Naive thymus-derived CD4-positive, alpha-beta T cell (primary cell): ENCODE measurements around the gene CLOCK. TPM values are rescaled to one million over a fixed set of nuclear protein-coding genes. Genes with fewer than 3 reads are reported as not detected.

ENCODE experiments used
- ATAC-seq: fragments of 150-1000 bp; cut with Tn5 transposase; 2 replicates; pipeline ENCODE4 v1.10.0; 2021; ENCODE audit warnings: mild to moderate bottlenecking, moderate library complexity
- CTCF ChIA-PET: fragments of 350-600 bp; sonication (Branson Sonifier 250); formaldehyde crosslinking; loops from one replicate; lab custom pipeline; 2021; ENCODE audit warnings: antibody characterized with exemption; lab: Charles Lee
- POLR2A ChIA-PET: fragments of 350-600 bp; sonication (Branson Sonifier 250); formaldehyde crosslinking; loops from one replicate; lab custom pipeline; 2021; ENCODE audit warnings: antibody characterized with exemption, inconsistent platforms; lab: Charles Lee
- DNase-seq, 9 donors: peaks; one replicate each; pipeline versions ENCODE4 v3.0.0 to v3.0.0-alpha.2; 2020 to 2022; ENCODE audit warnings: mixed read lengths in 1 of 9
- H3K27ac ChIP-seq: one replicate; pipeline ENCODE4 v1.7.0; 2013; ENCODE audit warnings: mild to moderate bottlenecking, low read depth, low read length, moderate library complexity
- H3K27me3 ChIP-seq, 2 donors: one replicate each; pipeline ENCODE4 v1.7.0; 2013; ENCODE audit warnings: low read length in 2 of 2, mild to moderate bottlenecking in 2 of 2, moderate library complexity in 2 of 2; ENCODE audit not compliant: control insufficient read depth in 2 of 2, insufficient read depth in 2 of 2
- H3K36me3 ChIP-seq, 3 experiments: 1 replicate in 2 of 3; 2 replicates in 1 of 3; pipeline ENCODE4 v1.7.0; 2013; ENCODE audit warnings: low read length in 3 of 3, mild to moderate bottlenecking in 3 of 3, moderate library complexity in 1 of 3; ENCODE audit not compliant: insufficient read depth in 3 of 3, control insufficient read depth in 2 of 3
- H3K4me1 ChIP-seq, 2 donors: one replicate each; pipeline ENCODE4 v1.7.0; 2013; ENCODE audit warnings: low read length in 2 of 2, mild to moderate bottlenecking in 2 of 2, moderate library complexity in 1 of 2; ENCODE audit not compliant: control insufficient read depth in 2 of 2, insufficient read depth in 2 of 2
- H3K4me3 ChIP-seq: 2 replicates; pipeline ENCODE4 v1.7.0; 2013; ENCODE audit warnings: mild to moderate bottlenecking, low read length
- H3K9me3 ChIP-seq, 3 experiments: 1 replicate in 2 of 3; 2 replicates in 1 of 3; pipeline ENCODE4 v1.7.0; 2013; ENCODE audit warnings: low read length in 3 of 3; ENCODE audit not compliant: control insufficient read depth in 2 of 3
- H3K27ac Mint-ChIP-seq, 9 donors: one replicate each; pipeline ENCODE4 v1.8.0; 2020 to 2022; ENCODE audit warnings: mixed read lengths in 9 of 9, mild to moderate bottlenecking in 8 of 9, moderate library complexity in 5 of 9, inconsistent platforms in 2 of 9
- H3K27me3 Mint-ChIP-seq, 5 donors: one replicate each; pipeline ENCODE4 v1.8.0; 2021 to 2022; ENCODE audit warnings: mixed read lengths in 5 of 5, mild to moderate bottlenecking in 1 of 5
- H3K36me3 Mint-ChIP-seq, 5 donors: one replicate each; pipeline ENCODE4 v1.8.0; 2020 to 2022; ENCODE audit warnings: mixed read lengths in 5 of 5, mild to moderate bottlenecking in 3 of 5, inconsistent platforms in 1 of 5
- H3K4me1 Mint-ChIP-seq, 7 donors: one replicate each; pipeline ENCODE4 v1.8.0; 2020 to 2022; ENCODE audit warnings: mixed read lengths in 7 of 7, mild to moderate bottlenecking in 3 of 7, inconsistent platforms in 1 of 7
- H3K4me3 Mint-ChIP-seq, 10 donors: one replicate each; pipeline ENCODE4 v1.8.0; 2020 to 2022; ENCODE audit warnings: mild to moderate bottlenecking in 10 of 10, mixed read lengths in 10 of 10, moderate library complexity in 6 of 10, inconsistent platforms in 2 of 10
- H3K9me3 Mint-ChIP-seq, 11 donors: one replicate each; pipeline ENCODE4 v1.8.0; 2020 to 2022; ENCODE audit warnings: mixed read lengths in 11 of 11, mild to moderate bottlenecking in 4 of 11, inconsistent platforms in 1 of 11, moderate library complexity in 1 of 11
- intact Hi-C, 2 donors: fragments of 100-400 bp; cut with micrococcal nuclease; formaldehyde crosslinking; loops; one replicate each; pipeline ENCODE4 v1.15.1; 2023
- polyA plus RNA-seq, 2 donors: library from polyadenylated mRNA; unstranded; fragments of 300-500 nt; fragmentation: Illumina TruSeq; gene quantifications; one replicate each; pipeline ENCODE4 v1.2.3, GENCODE V29; 2021
- total RNA-seq, 6 experiments: library from RNA in 5 of 6; stranded (reverse) in 5 of 6; gene quantifications; 1 replicate in 5 of 6; 2 replicates in 1 of 6; pipeline ENCODE4 v1.2.3 and lab custom pipeline; 2021 to 2026

CLOCK gene
- total and polyA plus RNA-seq, 7 experiments from 2014 or later, result 4.6 to 12.6 (median 8.6) TPM

GRCh38 chr4:55458164-55458563, 88.5 kb downstream of the CLOCK start:
- no peaks in the 10 kb centered on the region for H3K9me3 Mint-ChIP-seq
- DNase-seq (no peak), ATAC-seq (no peak)
- Histone ChIP-seq H3K9me3 (no peaks in the 10 kb centered on the region), H3K27ac (no peak overlapping the region), H3K4me1 (no peaks in the 10 kb centered on the region), H3K27me3 (no peaks in the 10 kb centered on the region), H3K4me3 (no peak overlapping the region), H3K36me3 (peaks cover 0 to 8% (median 0%) of the 10 kb centered on the region in 3 experiments)
- H3K4me1 Mint-ChIP-seq, result peaks cover 0 to 1% (median 0%) of the 10 kb centered on the region in 7 donors
- H3K27me3 Mint-ChIP-seq, result no peaks in the 10 kb centered on the region
- ChIA-PET POLR2A (no interaction called here), CTCF (interaction anchor here (0.6 kb wide), 1 partner anchor 49 kb away, joined by 3 read pairs; no protein-coding TSS in a partner anchor)
- H3K4me3 Mint-ChIP-seq, result no peak overlapping the region
- intact Hi-C loops, result no loop called here
- peaks cover 0 to 38% (median 10%) of the 10 kb centered on the region in 5 donors for H3K36me3 Mint-ChIP-seq
- H3K27ac Mint-ChIP-seq, result no peak overlapping the region

GRCh38 chr4:55450566-55450965, 96.1 kb downstream of the CLOCK start:
- Mint-ChIP-seq H3K36me3 (peaks cover 7 to 38% (median 31%) of the 10 kb centered on the region in 5 donors), H3K4me3 (no peak overlapping the region), H3K9me3 (no peaks in the 10 kb centered on the region), H3K27ac (no peak overlapping the region), H3K27me3 (no peaks in the 10 kb centered on the region), H3K4me1 (peaks cover 0 to 14% (median 10%) of the 10 kb centered on the region in 7 donors)
- Histone ChIP-seq H3K27ac (no peak overlapping the region), H3K4me3 (no peak overlapping the region), H3K36me3 (peaks cover 0 to 17% (median 13%) of the 10 kb centered on the region in 3 experiments), H3K9me3 (no peaks in the 10 kb centered on the region), H3K27me3 (no peaks in the 10 kb centered on the region), H3K4me1 (no peaks in the 10 kb centered on the region)
- no peak for DNase-seq
- no peak for ATAC-seq
- intact Hi-C loops, result no loop called here
- ChIA-PET POLR2A (interaction anchor here (0.7 kb wide), 1 partner anchor 94 kb away, joined by 4 read pairs; no protein-coding TSS in a partner anchor), CTCF (no interaction called here)

GRCh38 chr4:55447831-55448230, 98.9 kb downstream of the CLOCK start:
- ATAC-seq (no peak), DNase-seq (no peak)
- H3K4me1 Mint-ChIP-seq, result peaks cover 0 to 14% (median 10%) of the 10 kb centered on the region in 7 donors
- peaks cover 7 to 38% (median 31%) of the 10 kb centered on the region in 5 donors for H3K36me3 Mint-ChIP-seq
- H3K9me3 Mint-ChIP-seq, result no peaks in the 10 kb centered on the region
- ChIA-PET POLR2A (interaction anchor here (1.3 to 1.9 kb wide), 2 partner anchors 12 to 98 kb away, joined by 3 to 4 read pairs; no protein-coding TSS in a partner anchor), CTCF (interaction anchor here (0.6 to 0.9 kb wide), 2 partner anchors 418 to 698 kb away, joined by 3 to 4 read pairs; no protein-coding TSS in a partner anchor)
- intact Hi-C loops, result loop anchor here in 1 of 2 donors (2.0 to 5.0 kb wide), 2 partner anchors 101 to 289 kb away; partner anchors contain the start of gene SRD5A3
- H3K27me3 Mint-ChIP-seq, result no peaks in the 10 kb centered on the region
- Histone ChIP-seq H3K4me1 (no peaks in the 10 kb centered on the region), H3K9me3 (no peaks in the 10 kb centered on the region), H3K36me3 (peaks cover 0 to 13% (median 13%) of the 10 kb centered on the region in 3 experiments), H3K27me3 (no peaks in the 10 kb centered on the region), H3K27ac (no peak overlapping the region), H3K4me3 (no peak overlapping the region)
- peak overlapping the region in 5 of 9 donors; percentile 27 to 66 (median 32) for H3K27ac Mint-ChIP-seq
- H3K4me3 Mint-ChIP-seq, result peak overlapping the region in 1 of 10 donors; percentile 9

DNA sequence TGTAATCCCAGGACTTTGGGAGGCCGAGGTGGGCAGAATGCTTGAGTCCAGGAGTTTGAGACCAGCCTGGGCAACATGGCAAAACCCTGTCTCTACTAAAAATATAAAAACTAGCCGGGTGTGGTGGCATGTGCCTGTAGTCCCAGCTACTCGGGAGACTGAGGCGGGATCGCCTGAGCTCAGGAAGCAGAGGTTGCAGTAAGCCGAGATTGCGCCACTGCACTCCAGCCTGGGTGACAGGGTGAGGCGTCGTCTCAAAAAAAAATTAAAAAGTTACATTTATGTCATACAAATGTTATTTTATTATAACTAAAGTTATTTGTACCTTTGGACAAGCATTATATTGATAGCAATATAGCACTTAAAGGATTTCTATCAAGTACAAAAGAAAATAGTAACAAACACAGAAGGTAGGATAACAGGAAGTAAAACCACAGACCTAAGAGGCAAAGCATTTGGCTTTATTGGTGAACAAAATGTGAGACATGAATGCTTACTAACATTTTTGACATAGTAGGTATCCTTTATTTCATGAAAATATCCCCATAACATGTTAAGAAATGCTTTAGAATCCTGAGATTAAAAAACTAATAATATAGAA, 99.5 kb downstream of the CLOCK start:
- no peak overlapping the region for H3K4me3 Mint-ChIP-seq
- peaks cover 6 to 41% (median 34%) of the 10 kb centered on the region in 5 donors for H3K36me3 Mint-ChIP-seq
- H3K9me3 Mint-ChIP-seq, result no peaks in the 10 kb centered on the region
- no peak for ATAC-seq
- peaks cover 0 to 14% (median 11%) of the 10 kb centered on the region in 7 donors for H3K4me1 Mint-ChIP-seq
- no peaks in the 10 kb centered on the region for H3K27me3 Mint-ChIP-seq
- Histone ChIP-seq H3K27ac (no peak overlapping the region), H3K9me3 (no peaks in the 10 kb centered on the region), H3K36me3 (peaks cover 0 to 13% (median 13%) of the 10 kb centered on the region in 3 experiments), H3K27me3 (no peaks in the 10 kb centered on the region), H3K4me3 (no peak overlapping the region), H3K4me1 (no peaks in the 10 kb centered on the region)
- no peak overlapping the region for H3K27ac Mint-ChIP-seq
- CTCF ChIA-PET, result interaction anchor here (0.6 to 0.9 kb wide), 5 partner anchors 96 to 1389 kb away, joined by 3 to 4 read pairs (median 3); no protein-coding TSS in a partner anchor
- intact Hi-C loops, result loop anchor here in 1 of 2 donors (2.0 to 5.0 kb wide), 2 partner anchors 100 to 290 kb away; partner anchors contain the start of gene SRD5A3
- peak in 3 of 9 donors; percentile 7 to 11 (median 7) for DNase-seq
- POLR2A ChIA-PET, result interaction anchor here (1.3 to 1.9 kb wide), 2 partner anchors 11 to 98 kb away, joined by 3 to 4 read pairs; no protein-coding TSS in a partner anchor

- ChIA-PET POLR2A (interaction anchor here (1.9 kb wide), 1 partner anchor 99 kb away, joined by 4 read pairs; no protein-coding TSS in a partner anchor), CTCF (interaction anchor here (0.7 to 2.0 kb wide), 5 partner anchors 18 to 297 kb away, joined by 3 to 7 read pairs (median 3); no protein-coding TSS in a partner anchor)
- no peaks in the 10 kb centered on the region for H3K27me3 ChIP-seq
- H3K4me3 ChIP-seq, result no peak overlapping the region
- ATAC-seq (no peak), DNase-seq (no peak)
- no peak overlapping the region for H3K27ac ChIP-seq
- no peaks in the 10 kb centered on the region for H3K9me3 ChIP-seq
- Mint-ChIP-seq H3K27me3 (no peaks in the 10 kb centered on the region), H3K27ac (peak overlapping the region in 1 of 9 donors; percentile 42), H3K4me1 (peaks cover 0 to 14% (median 11%) of the 10 kb centered on the region in 7 donors), H3K9me3 (no peaks in the 10 kb centered on the region), H3K4me3 (no peak overlapping the region), H3K36me3 (peaks cover 0 to 40% (median 33%) of the 10 kb centered on the region in 5 donors)
- intact Hi-C loops, result loop anchor here in 1 of 2 donors (2.0 to 5.0 kb wide), 2 partner anchors 99 to 290 kb away; partner anchors contain the start of gene SRD5A3
- peaks cover 0 to 13% (median 11%) of the 10 kb centered on the region in 3 experiments for H3K36me3 ChIP-seq
- no peaks in the 10 kb centered on the region for H3K4me1 ChIP-seq
Observed at GRCh38 chr4:55446578-55446922, 100.2 kb downstream of the CLOCK start.

- Mint-ChIP-seq H3K4me1 (peaks cover 0 to 14% (median 11%) of the 10 kb centered on the region in 7 donors), H3K27me3 (no peaks in the 10 kb centered on the region), H3K36me3 (peaks cover 0 to 36% (median 29%) of the 10 kb centered on the region in 5 donors), H3K9me3 (no peaks in the 10 kb centered on the region), H3K27ac (peak overlapping the region in 2 of 9 donors; percentile 32 to 42), H3K4me3 (no peak overlapping the region)
- H3K4me1 ChIP-seq, result no peaks in the 10 kb centered on the region
- ATAC-seq (no peak), DNase-seq (no peak)
- no peaks in the 10 kb centered on the region for H3K27me3 ChIP-seq
- H3K27ac ChIP-seq, result no peak overlapping the region
- H3K9me3 ChIP-seq, result no peaks in the 10 kb centered on the region
- ChIA-PET CTCF (interaction anchor here (0.5 to 2.0 kb wide), 7 partner anchors 18 to 422 kb away, joined by 3 to 7 read pairs (median 3); no protein-coding TSS in a partner anchor), POLR2A (interaction anchor here (0.6 to 1.9 kb wide), 2 partner anchors 55 to 100 kb away, joined by 4 read pairs; no protein-coding TSS in a partner anchor)
- no peak overlapping the region for H3K4me3 ChIP-seq
- H3K36me3 ChIP-seq, result peaks cover 0 to 13% (median 6%) of the 10 kb centered on the region in 3 experiments
- intact Hi-C loops, result loop anchor here in 1 of 2 donors (1.0 to 5.0 kb wide), 5 partner anchors 99 to 421 kb away; partner anchors contain the start of genes CLOCK and SRD5A3
Observed at GRCh38 chr4:55445921-55446577, 100.7 kb downstream of the CLOCK start.
